ENCODE measurements around the gene NBPF12. TPM values are rescaled to one million over a fixed set of nuclear protein-coding genes. Genes with fewer than 3 reads are reported as not detected.

NBPF12 gene
- polyA plus RNA-seq, 1 donor from 2014 or later: 7.9 TPM

Other genes starting within 250 kb of the NBPF12 start
- 6.8 TPM for gene PRKAB2, start 234.1 kb downstream of the NBPF12 start, polyA plus RNA-seq (ENCODE audit: insufficient read depth, low read depth, low replicate concordance)

Measured in brain (organoid and tissue), 1 donor.